PC-9 (cell line): ENCODE measurements around the gene NYAP1.

Source experiments
- EZH2 ChIP-seq: fragments of 200-600 bp; sonication (generic); IDR thresholded peaks from 2 replicates; pipeline ENCODE4 v1.8.0; 2017; ENCODE audit warnings: antibody characterized with exemption, low read depth
- TF ChIP-seq, protein P1 (sequence below): fragments of 200-600 bp; sonication (generic); conservative IDR thresholded peaks from 2 replicates; pipeline ENCODE4 v1.6.1; 2017; ENCODE audit warnings: mixed run types, antibody characterized with exemption, mild to moderate bottlenecking, moderate library complexity

GRCh38 chr7:100521076-100521475 is 37.3 kb downstream of the NYAP1 start:
- TF ChIP-seq, protein P1, sequence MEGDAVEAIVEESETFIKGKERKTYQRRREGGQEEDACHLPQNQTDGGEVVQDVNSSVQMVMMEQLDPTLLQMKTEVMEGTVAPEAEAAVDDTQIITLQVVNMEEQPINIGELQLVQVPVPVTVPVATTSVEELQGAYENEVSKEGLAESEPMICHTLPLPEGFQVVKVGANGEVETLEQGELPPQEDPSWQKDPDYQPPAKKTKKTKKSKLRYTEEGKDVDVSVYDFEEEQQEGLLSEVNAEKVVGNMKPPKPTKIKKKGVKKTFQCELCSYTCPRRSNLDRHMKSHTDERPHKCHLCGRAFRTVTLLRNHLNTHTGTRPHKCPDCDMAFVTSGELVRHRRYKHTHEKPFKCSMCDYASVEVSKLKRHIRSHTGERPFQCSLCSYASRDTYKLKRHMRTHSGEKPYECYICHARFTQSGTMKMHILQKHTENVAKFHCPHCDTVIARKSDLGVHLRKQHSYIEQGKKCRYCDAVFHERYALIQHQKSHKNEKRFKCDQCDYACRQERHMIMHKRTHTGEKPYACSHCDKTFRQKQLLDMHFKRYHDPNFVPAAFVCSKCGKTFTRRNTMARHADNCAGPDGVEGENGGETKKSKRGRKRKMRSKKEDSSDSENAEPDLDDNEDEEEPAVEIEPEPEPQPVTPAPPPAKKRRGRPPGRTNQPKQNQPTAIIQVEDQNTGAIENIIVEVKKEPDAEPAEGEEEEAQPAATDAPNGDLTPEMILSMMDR = no peak
- no peak for TF ChIP-seq EZH2
